HEK293 (cell line): Measurements from ENCODE around the gene TSPYL2.

ENCODE experiments used
- CTCF ChIA-PET: fragments of 350-600 bp; formaldehyde crosslinking; extraction: SDS; loops from one replicate; lab custom pipeline; 2021; ENCODE audit warnings: antibody characterized with exemption; lab: Yijun Ruan, JAX
- POLR2A ChIA-PET: fragments of 300-600 bp; formaldehyde crosslinking; extraction: SDS; loops from one replicate; lab custom pipeline; 2020; ENCODE audit warnings: antibody characterized with exemption, inconsistent platforms; lab: Yijun Ruan, JAX
- H3K27ac ChIP-seq: fragments of 200-500 bp; sonication (Bioruptor generic); 2 replicates; pipeline ENCODE4 v1.5.1; 2014; ENCODE audit warnings: low read depth, low read length, control low read depth, inconsistent platforms; ENCODE audit errors: extremely low read depth
- H3K36me3 ChIP-seq, 2 experiments: fragments of 200-500 bp in 1 of 2; sonication (Bioruptor generic) in 1 of 2; 1 replicate in 1 of 2; 2 replicates in 1 of 2; pipeline ENCODE4 v1.5.1; 2014 to 2017; ENCODE audit warnings: inconsistent platforms in 2 of 2, low read length in 2 of 2; ENCODE audit not compliant: control insufficient read depth in 2 of 2, insufficient read depth in 1 of 2
- H3K4me1 ChIP-seq: fragments of 200-500 bp; sonication (Bioruptor generic); 2 replicates; pipeline ENCODE4 v1.5.1; 2014; ENCODE audit warnings: mild to moderate bottlenecking, low read length, inconsistent platforms; ENCODE audit not compliant: control insufficient read depth, insufficient read depth
- H3K4me3 ChIP-seq: 2 replicates; pipeline ENCODE4 v1.5.1; 2011; ENCODE audit warnings: low read depth, mild to moderate bottlenecking, control low read depth, low read length, moderate library complexity
- H3K9me3 ChIP-seq: fragments of 200-500 bp; sonication (Bioruptor generic); 2 replicates; pipeline ENCODE4 v1.5.1; 2014; ENCODE audit warnings: low read depth, low read length, inconsistent platforms; ENCODE audit not compliant: control insufficient read depth, insufficient read depth
- BCL11A ChIP-seq: fragments of 450-650 bp; formaldehyde crosslinking; IDR thresholded peaks from 2 replicates; pipeline ENCODE4 v1.5.1; 2016; ENCODE audit warnings: low read depth, missing biosample characterization, missing genetic modification characterization
- KLF8 ChIP-seq: fragments of 450-650 bp; formaldehyde crosslinking; IDR thresholded peaks from 2 replicates; pipeline ENCODE4 v1.5.1; 2016; ENCODE audit warnings: missing biosample characterization, missing genetic modification characterization
- SP3 ChIP-seq: fragments of 450-650 bp; formaldehyde crosslinking; IDR thresholded peaks from 2 replicates; pipeline ENCODE4 v1.5.1; 2016; ENCODE audit warnings: missing biosample characterization, missing genetic modification characterization
- SP7 ChIP-seq: fragments of 450-650 bp; formaldehyde crosslinking; IDR thresholded peaks from 2 replicates; pipeline ENCODE4 v1.5.1; 2016; ENCODE audit warnings: missing biosample characterization, missing genetic modification characterization
- TRIM28 ChIP-seq: IDR thresholded peaks from 2 replicates; pipeline ENCODE4 v1.6.1; 2011; ENCODE audit warnings: low read length, control low read depth, borderline replicate concordance
- ZFP37 ChIP-seq: fragments of 450-650 bp; formaldehyde crosslinking; IDR thresholded peaks from 2 replicates; pipeline ENCODE4 v1.5.1; 2016; ENCODE audit warnings: missing biosample characterization, missing genetic modification characterization
- ZNF138 ChIP-seq: fragments of 450-650 bp; formaldehyde crosslinking; IDR thresholded peaks from 2 replicates; pipeline ENCODE4 v1.5.1; 2016; ENCODE audit warnings: missing biosample characterization, missing genetic modification characterization, borderline replicate concordance
- ZNF174 ChIP-seq: fragments of 450-650 bp; formaldehyde crosslinking; IDR thresholded peaks from 2 replicates; pipeline ENCODE4 v1.5.0; 2017; ENCODE audit warnings: missing biosample characterization, mild to moderate bottlenecking, missing genetic modification characterization
- ZNF24 ChIP-seq: fragments of 450-650 bp; formaldehyde crosslinking; IDR thresholded peaks from 2 replicates; pipeline ENCODE4 v1.5.1; 2016; ENCODE audit warnings: missing biosample characterization, missing genetic modification characterization
- ZNF48 ChIP-seq: fragments of 450-650 bp; formaldehyde crosslinking; IDR thresholded peaks from 2 replicates; pipeline ENCODE4 v1.5.1; 2016; ENCODE audit warnings: missing biosample characterization, missing genetic modification characterization
- ZNF548 ChIP-seq: fragments of 450-650 bp; formaldehyde crosslinking; IDR thresholded peaks from 2 replicates; pipeline ENCODE4 v1.5.1; 2016; ENCODE audit warnings: missing biosample characterization, missing genetic modification characterization
- ZNF549 ChIP-seq: fragments of 450-650 bp; IDR thresholded peaks from 2 replicates; pipeline ENCODE4 v1.5.1; 2018; ENCODE audit warnings: missing biosample characterization, missing genetic modification characterization, mild to moderate bottlenecking, inconsistent platforms, moderate library complexity
- ZNF621 ChIP-seq: fragments of 450-650 bp; formaldehyde crosslinking; IDR thresholded peaks from 2 replicates; pipeline ENCODE4 v1.5.1; 2017; ENCODE audit warnings: missing biosample characterization, missing genetic modification characterization
- ZNF843 ChIP-seq: fragments of 450-650 bp; formaldehyde crosslinking; IDR thresholded peaks from 2 replicates; pipeline ENCODE4 v1.5.1; 2016; ENCODE audit warnings: missing biosample characterization, missing genetic modification characterization
- TF ChIP-seq, protein P1 (sequence below): fragments of 450-650 bp; formaldehyde crosslinking; IDR thresholded peaks from 2 replicates; pipeline ENCODE4 v1.5.1; 2016; ENCODE audit warnings: missing biosample characterization, missing genetic modification characterization, borderline replicate concordance
- TF ChIP-seq, protein P2 (sequence below): fragments of 450-650 bp; formaldehyde crosslinking; IDR thresholded peaks from 2 replicates; pipeline ENCODE4 v1.5.1; 2017; ENCODE audit warnings: missing biosample characterization, missing genetic modification characterization
- TF ChIP-seq, protein P3 (sequence below): fragments of 450-650 bp; formaldehyde crosslinking; IDR thresholded peaks from 2 replicates; pipeline ENCODE4 v1.5.1; 2016; ENCODE audit warnings: missing biosample characterization, missing genetic modification characterization
- TF ChIP-seq, protein P4 (sequence below): fragments of 450-650 bp; formaldehyde crosslinking; IDR thresholded peaks from 2 replicates; pipeline ENCODE4 v1.5.1; 2016; ENCODE audit warnings: missing biosample characterization, missing genetic modification characterization, low read depth
- TF ChIP-seq, protein P5 (sequence below): fragments of 450-650 bp; formaldehyde crosslinking; IDR thresholded peaks from 2 replicates; pipeline ENCODE4 v1.5.1; 2016; ENCODE audit warnings: missing biosample characterization, missing genetic modification characterization
- TF ChIP-seq, protein P6 (sequence below): fragments of 450-650 bp; formaldehyde crosslinking; IDR thresholded peaks from 2 replicates; pipeline ENCODE4 v1.5.1; 2016; ENCODE audit warnings: missing biosample characterization, missing genetic modification characterization

TSPYL2 gene

DNA sequence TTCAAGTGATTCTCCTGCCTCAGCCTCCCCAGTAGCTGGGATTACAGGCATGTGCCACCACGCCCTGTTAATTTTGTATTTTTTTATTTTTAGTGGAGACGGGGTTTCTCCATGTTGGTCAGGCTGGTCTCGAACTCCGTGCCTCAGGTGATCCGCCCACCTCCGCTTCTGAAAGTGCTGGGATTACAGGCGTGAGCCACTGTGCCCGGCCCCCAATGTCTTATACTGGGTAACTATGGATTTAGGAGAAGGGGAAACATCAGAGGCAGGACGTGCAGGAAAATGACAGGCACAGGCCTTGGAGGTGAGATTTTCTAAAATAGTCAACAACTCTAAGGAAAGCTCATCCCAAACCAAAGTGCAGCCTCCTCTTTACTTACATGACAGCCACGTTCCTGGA is 11.1 kb upstream of the TSPYL2 start (continued):
- TF ChIP-seq, protein P1, sequence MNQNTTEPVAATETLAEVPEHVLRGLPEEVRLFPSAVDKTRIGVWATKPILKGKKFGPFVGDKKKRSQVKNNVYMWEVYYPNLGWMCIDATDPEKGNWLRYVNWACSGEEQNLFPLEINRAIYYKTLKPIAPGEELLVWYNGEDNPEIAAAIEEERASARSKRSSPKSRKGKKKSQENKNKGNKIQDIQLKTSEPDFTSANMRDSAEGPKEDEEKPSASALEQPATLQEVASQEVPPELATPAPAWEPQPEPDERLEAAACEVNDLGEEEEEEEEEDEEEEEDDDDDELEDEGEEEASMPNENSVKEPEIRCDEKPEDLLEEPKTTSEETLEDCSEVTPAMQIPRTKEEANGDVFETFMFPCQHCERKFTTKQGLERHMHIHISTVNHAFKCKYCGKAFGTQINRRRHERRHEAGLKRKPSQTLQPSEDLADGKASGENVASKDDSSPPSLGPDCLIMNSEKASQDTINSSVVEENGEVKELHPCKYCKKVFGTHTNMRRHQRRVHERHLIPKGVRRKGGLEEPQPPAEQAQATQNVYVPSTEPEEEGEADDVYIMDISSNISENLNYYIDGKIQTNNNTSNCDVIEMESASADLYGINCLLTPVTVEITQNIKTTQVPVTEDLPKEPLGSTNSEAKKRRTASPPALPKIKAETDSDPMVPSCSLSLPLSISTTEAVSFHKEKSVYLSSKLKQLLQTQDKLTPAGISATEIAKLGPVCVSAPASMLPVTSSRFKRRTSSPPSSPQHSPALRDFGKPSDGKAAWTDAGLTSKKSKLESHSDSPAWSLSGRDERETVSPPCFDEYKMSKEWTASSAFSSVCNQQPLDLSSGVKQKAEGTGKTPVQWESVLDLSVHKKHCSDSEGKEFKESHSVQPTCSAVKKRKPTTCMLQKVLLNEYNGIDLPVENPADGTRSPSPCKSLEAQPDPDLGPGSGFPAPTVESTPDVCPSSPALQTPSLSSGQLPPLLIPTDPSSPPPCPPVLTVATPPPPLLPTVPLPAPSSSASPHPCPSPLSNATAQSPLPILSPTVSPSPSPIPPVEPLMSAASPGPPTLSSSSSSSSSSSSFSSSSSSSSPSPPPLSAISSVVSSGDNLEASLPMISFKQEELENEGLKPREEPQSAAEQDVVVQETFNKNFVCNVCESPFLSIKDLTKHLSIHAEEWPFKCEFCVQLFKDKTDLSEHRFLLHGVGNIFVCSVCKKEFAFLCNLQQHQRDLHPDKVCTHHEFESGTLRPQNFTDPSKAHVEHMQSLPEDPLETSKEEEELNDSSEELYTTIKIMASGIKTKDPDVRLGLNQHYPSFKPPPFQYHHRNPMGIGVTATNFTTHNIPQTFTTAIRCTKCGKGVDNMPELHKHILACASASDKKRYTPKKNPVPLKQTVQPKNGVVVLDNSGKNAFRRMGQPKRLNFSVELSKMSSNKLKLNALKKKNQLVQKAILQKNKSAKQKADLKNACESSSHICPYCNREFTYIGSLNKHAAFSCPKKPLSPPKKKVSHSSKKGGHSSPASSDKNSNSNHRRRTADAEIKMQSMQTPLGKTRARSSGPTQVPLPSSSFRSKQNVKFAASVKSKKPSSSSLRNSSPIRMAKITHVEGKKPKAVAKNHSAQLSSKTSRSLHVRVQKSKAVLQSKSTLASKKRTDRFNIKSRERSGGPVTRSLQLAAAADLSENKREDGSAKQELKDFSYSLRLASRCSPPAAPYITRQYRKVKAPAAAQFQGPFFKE (tag by site-specific recombination): no peak
- TF ChIP-seq ZNF621: no peak
- TF ChIP-seq BCL11A (tag by site-specific recombination): no peak
- TF ChIP-seq ZNF48 (tag by site-specific recombination): no peak
- TF ChIP-seq KLF8 (tag by site-specific recombination): no peak
- no peak for TF ChIP-seq ZNF24 (tag by site-specific recombination)
- TF ChIP-seq ZFP37 (tag by site-specific recombination): no peak
- TF ChIP-seq ZNF843 (tag by site-specific recombination): no peak
- TF ChIP-seq ZNF549 (tag by site-specific recombination): no peak
- TF ChIP-seq ZNF548 (tag by site-specific recombination): no peak
- TF ChIP-seq, protein P2, sequence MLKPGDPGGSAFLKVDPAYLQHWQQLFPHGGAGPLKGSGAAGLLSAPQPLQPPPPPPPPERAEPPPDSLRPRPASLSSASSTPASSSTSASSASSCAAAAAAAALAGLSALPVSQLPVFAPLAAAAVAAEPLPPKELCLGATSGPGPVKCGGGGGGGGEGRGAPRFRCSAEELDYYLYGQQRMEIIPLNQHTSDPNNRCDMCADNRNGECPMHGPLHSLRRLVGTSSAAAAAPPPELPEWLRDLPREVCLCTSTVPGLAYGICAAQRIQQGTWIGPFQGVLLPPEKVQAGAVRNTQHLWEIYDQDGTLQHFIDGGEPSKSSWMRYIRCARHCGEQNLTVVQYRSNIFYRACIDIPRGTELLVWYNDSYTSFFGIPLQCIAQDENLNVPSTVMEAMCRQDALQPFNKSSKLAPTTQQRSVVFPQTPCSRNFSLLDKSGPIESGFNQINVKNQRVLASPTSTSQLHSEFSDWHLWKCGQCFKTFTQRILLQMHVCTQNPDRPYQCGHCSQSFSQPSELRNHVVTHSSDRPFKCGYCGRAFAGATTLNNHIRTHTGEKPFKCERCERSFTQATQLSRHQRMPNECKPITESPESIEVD: no peak

DNA sequence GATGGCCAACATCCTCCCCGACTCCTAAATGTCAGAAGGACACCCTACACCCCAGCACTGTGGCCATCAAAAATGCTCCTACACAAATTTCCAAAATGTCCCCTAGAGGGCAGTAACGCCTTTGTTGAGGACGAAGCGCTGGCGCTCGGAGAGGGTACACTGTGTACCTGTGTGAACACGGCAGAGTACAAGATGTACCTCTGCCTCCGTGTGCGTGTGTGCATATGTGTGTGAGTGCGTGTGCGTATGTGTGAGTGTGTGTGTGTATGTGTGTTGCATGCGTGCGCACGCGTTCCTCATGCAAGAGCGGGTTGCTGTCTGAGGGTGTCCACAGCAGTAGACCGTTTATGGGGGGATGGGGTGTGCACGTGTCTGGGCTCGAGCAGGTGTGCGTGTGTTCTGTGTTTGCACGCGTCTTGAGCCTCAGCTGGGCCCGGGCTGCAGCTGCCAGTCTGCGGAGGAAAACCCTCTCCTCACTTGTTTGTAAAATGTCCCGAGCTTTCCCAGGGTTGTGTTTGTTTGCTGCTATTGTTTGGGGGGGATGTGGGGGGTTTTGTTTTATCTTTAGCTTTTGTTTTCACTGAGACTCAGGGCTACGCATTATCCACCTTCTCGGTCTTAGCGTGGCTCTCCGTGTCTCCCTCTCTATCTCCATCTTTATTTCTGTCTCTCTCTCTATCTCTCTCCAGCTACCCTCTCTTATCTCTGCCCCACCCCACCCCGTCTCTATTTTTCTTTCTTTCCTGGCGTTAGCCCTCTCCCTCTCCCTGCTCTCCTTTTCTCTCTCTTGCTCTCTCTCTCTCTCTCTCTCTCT is 10.4 kb upstream of the TSPYL2 start:
- Histone ChIP-seq H3K4me1 (no peaks in the 10 kb centered on the region), H3K9me3 (no peaks in the 10 kb centered on the region), H3K36me3 (no peaks in the 10 kb centered on the region), H3K4me3 (peak overlapping the region; percentile 27), H3K27ac (no peak overlapping the region)
- CTCF ChIA-PET: interaction anchor here (0.6 to 1.9 kb wide), 20 partner anchors 8 to 1601 kb away, joined by 3 to 18 read pairs (median 4); partner anchors contain the start of gene KDM5C
- POLR2A ChIA-PET: interaction anchor here (0.5 to 2.7 kb wide), 3 partner anchors 8 to 129 kb away, joined by 3 to 44 read pairs (median 4); partner anchors contain the start of gene TSPYL2
- TF ChIP-seq, protein P3, sequence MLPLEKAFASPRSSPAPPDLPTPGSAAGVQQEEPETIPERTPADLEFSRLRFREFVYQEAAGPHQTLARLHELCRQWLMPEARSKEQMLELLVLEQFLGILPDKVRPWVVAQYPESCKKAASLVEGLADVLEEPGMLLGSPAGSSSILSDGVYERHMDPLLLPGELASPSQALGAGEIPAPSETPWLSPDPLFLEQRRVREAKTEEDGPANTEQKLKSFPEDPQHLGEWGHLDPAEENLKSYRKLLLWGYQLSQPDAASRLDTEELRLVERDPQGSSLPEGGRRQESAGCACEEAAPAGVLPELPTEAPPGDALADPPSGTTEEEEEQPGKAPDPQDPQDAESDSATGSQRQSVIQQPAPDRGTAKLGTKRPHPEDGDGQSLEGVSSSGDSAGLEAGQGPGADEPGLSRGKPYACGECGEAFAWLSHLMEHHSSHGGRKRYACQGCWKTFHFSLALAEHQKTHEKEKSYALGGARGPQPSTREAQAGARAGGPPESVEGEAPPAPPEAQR (tag by site-specific recombination): no peak
- TF ChIP-seq ZNF138 (tag by site-specific recombination): no peak
- TF ChIP-seq, protein P4, sequence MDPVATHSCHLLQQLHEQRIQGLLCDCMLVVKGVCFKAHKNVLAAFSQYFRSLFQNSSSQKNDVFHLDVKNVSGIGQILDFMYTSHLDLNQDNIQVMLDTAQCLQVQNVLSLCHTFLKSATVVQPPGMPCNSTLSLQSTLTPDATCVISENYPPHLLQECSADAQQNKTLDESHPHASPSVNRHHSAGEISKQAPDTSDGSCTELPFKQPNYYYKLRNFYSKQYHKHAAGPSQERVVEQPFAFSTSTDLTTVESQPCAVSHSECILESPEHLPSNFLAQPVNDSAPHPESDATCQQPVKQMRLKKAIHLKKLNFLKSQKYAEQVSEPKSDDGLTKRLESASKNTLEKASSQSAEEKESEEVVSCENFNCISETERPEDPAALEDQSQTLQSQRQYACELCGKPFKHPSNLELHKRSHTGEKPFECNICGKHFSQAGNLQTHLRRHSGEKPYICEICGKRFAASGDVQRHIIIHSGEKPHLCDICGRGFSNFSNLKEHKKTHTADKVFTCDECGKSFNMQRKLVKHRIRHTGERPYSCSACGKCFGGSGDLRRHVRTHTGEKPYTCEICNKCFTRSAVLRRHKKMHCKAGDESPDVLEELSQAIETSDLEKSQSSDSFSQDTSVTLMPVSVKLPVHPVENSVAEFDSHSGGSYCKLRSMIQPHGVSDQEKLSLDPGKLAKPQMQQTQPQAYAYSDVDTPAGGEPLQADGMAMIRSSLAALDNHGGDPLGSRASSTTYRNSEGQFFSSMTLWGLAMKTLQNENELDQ (tag by site-specific recombination): no peak
- no peak for TF ChIP-seq ZNF548 (tag by site-specific recombination)
- TF ChIP-seq TRIM28: peak; percentile 92
- no peak for TF ChIP-seq ZNF174 (tag by site-specific recombination)
- peak; percentile 78; the same call in 1 of the 2 replicates for TF ChIP-seq SP7 (tag by site-specific recombination)
- TF ChIP-seq, protein P5, sequence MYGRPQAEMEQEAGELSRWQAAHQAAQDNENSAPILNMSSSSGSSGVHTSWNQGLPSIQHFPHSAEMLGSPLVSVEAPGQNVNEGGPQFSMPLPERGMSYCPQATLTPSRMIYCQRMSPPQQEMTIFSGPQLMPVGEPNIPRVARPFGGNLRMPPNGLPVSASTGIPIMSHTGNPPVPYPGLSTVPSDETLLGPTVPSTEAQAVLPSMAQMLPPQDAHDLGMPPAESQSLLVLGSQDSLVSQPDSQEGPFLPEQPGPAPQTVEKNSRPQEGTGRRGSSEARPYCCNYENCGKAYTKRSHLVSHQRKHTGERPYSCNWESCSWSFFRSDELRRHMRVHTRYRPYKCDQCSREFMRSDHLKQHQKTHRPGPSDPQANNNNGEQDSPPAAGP (tag by site-specific recombination): peak; percentile 73; the same call in 1 of the 2 replicates
- TF ChIP-seq SP3 (tag by site-specific recombination): no peak
- TF ChIP-seq, protein P6, sequence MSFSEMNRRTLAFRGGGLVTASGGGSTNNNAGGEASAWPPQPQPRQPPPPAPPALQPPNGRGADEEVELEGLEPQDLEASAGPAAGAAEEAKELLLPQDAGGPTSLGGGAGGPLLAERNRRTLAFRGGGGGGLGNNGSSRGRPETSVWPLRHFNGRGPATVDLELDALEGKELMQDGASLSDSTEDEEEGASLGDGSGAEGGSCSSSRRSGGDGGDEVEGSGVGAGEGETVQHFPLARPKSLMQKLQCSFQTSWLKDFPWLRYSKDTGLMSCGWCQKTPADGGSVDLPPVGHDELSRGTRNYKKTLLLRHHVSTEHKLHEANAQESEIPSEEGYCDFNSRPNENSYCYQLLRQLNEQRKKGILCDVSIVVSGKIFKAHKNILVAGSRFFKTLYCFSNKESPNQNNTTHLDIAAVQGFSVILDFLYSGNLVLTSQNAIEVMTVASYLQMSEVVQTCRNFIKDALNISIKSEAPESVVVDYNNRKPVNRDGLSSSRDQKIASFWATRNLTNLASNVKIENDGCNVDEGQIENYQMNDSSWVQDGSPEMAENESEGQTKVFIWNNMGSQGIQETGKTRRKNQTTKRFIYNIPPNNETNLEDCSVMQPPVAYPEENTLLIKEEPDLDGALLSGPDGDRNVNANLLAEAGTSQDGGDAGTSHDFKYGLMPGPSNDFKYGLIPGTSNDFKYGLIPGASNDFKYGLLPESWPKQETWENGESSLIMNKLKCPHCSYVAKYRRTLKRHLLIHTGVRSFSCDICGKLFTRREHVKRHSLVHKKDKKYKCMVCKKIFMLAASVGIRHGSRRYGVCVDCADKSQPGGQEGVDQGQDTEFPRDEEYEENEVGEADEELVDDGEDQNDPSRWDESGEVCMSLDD (tag by site-specific recombination): peak; percentile 89
